ENCODE results near the gene KIRREL3.

KIRREL3 gene

GRCh38 chr11:126487711-126488110, 512.9 kb downstream of the KIRREL3 start:
- H3K4me1 ChIP-seq (ENCODE audit: control insufficient read depth in 2 of 2, insufficient read depth in 2 of 2, low read length in 2 of 2): no peaks in the 10 kb centered on the region

GRCh38 chr11:126485986-126486635, 514.5 kb downstream of the KIRREL3 start:
- H3K9ac ChIP-seq (ENCODE audit: low read depth in 1 of 2, low read length in 2 of 2): no peak overlapping the region
- H3K36me3 ChIP-seq (ENCODE audit: control insufficient read depth in 2 of 2, insufficient read depth in 2 of 2, low read length in 2 of 2): no peaks in the 10 kb centered on the region
- H3K4me3 ChIP-seq (ENCODE audit: low read length in 2 of 2): no peak overlapping the region
- no peaks in the 10 kb centered on the region for H3K4me1 ChIP-seq (ENCODE audit: control insufficient read depth in 2 of 2, insufficient read depth in 2 of 2, low read length in 2 of 2)
- H3K27me3 ChIP-seq (ENCODE audit: control insufficient read depth in 2 of 2, insufficient read depth in 2 of 2, low read length in 2 of 2): peaks cover 20 to 25% of the 10 kb centered on the region in 2 donors
- H3K27ac ChIP-seq (ENCODE audit: low read depth in 2 of 2, low read length in 2 of 2): no peak overlapping the region
- no peaks in the 10 kb centered on the region for H3K9me3 ChIP-seq (ENCODE audit: control insufficient read depth in 2 of 2, low read length in 2 of 2)

More at GRCh38 chr11:126487711-126488110, 512.9 kb downstream of the KIRREL3 start:
- H3K27me3 ChIP-seq (ENCODE audit: control insufficient read depth in 2 of 2, insufficient read depth in 2 of 2, low read length in 2 of 2): peaks cover 16 to 20% of the 10 kb centered on the region in 2 donors
- no peak overlapping the region for H3K27ac ChIP-seq (ENCODE audit: low read depth in 2 of 2, low read length in 2 of 2)
- no peaks in the 10 kb centered on the region for H3K9me3 ChIP-seq (ENCODE audit: control insufficient read depth in 2 of 2, low read length in 2 of 2)
- no peaks in the 10 kb centered on the region for H3K36me3 ChIP-seq (ENCODE audit: control insufficient read depth in 2 of 2, insufficient read depth in 2 of 2, low read length in 2 of 2)
- H3K4me3 ChIP-seq (ENCODE audit: low read length in 2 of 2): no peak overlapping the region
- H3K9ac ChIP-seq (ENCODE audit: low read depth in 1 of 2, low read length in 2 of 2): no peak overlapping the region

DNA sequence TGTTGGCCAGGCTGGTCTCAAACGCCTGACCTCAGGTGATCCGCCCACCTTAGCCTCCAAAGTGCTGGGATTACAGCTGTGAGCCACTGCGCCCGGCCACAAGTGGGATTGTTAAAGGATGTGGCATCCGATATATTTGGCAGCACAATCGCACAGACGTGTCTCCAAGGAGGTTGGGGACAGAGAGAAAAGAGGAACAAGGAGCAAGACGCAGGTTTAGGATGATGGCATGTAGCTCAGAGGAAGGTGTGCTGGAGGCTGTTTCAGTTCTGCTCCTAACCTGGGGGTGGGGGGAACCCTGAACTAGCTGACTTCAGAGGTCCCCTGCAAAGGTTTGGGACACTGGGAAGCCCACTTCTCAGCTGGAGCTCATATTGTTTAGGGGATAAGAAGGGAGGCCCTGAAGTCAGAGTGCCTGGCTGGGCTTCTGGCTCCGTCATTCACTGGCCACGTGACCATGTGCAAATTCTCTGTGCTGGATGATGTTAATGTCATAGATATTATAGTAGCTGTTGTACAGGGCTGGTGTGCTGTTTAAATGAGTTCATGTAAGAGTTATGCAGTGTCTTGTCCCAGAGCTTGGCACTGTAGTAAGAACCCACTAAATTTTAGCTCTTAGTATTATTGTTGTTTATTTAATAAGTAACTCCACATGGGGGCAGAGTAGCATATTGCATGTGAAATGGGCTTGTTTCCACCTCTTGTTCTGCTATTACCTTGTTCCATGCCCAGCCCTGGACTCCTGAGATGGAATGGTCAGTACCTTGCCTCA, 515.4 kb downstream of the KIRREL3 start:
- H3K36me3 ChIP-seq (ENCODE audit: control insufficient read depth in 2 of 2, insufficient read depth in 2 of 2, low read length in 2 of 2): no peaks in the 10 kb centered on the region
- H3K4me3 ChIP-seq (ENCODE audit: low read length in 2 of 2): no peak overlapping the region
- H3K9ac ChIP-seq (ENCODE audit: low read depth in 1 of 2, low read length in 2 of 2): no peak overlapping the region
- H3K9me3 ChIP-seq (ENCODE audit: control insufficient read depth in 2 of 2, low read length in 2 of 2): no peaks in the 10 kb centered on the region
- peaks cover 5 to 6% of the 10 kb centered on the region in 2 donors for H3K4me1 ChIP-seq (ENCODE audit: control insufficient read depth in 2 of 2, insufficient read depth in 2 of 2, low read length in 2 of 2)
- H3K27me3 ChIP-seq (ENCODE audit: control insufficient read depth in 2 of 2, insufficient read depth in 2 of 2, low read length in 2 of 2): peaks cover 20 to 25% of the 10 kb centered on the region in 2 donors
- no peak overlapping the region for H3K27ac ChIP-seq (ENCODE audit: low read depth in 2 of 2, low read length in 2 of 2)

DNA sequence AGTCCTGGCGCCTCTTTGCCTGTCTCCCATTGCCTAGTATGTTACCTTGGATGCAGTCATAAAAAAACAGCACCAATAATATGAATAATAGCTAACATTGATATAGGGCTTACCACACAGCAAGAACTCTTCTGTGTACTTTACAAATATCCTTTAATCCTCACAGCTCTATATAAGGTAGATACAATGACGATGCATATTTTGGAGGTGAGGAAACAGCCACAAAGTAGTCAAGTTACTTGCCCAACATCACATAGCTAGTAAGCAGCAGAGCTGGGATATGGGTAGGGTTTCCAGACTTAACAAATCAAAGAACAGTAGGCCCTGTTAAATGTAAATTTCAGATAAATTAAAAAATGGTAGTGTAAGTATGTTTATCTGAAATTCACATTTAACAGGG, 516.3 kb downstream of the KIRREL3 start:
- Histone ChIP-seq H3K9me3 (ENCODE audit: control insufficient read depth in 2 of 2, low read length in 2 of 2) (no peaks in the 10 kb centered on the region), H3K27ac (ENCODE audit: low read depth in 2 of 2, low read length in 2 of 2) (no peak overlapping the region), H3K9ac (ENCODE audit: low read depth in 1 of 2, low read length in 2 of 2) (no peak overlapping the region), H3K36me3 (ENCODE audit: control insufficient read depth in 2 of 2, insufficient read depth in 2 of 2, low read length in 2 of 2) (no peaks in the 10 kb centered on the region), H3K4me3 (ENCODE audit: low read length in 2 of 2) (no peak overlapping the region), H3K27me3 (ENCODE audit: control insufficient read depth in 2 of 2, insufficient read depth in 2 of 2, low read length in 2 of 2) (peaks cover 21 to 25% of the 10 kb centered on the region in 2 donors), H3K4me1 (ENCODE audit: control insufficient read depth in 2 of 2, insufficient read depth in 2 of 2, low read length in 2 of 2) (peaks cover 11 to 15% of the 10 kb centered on the region in 2 donors)

DNA sequence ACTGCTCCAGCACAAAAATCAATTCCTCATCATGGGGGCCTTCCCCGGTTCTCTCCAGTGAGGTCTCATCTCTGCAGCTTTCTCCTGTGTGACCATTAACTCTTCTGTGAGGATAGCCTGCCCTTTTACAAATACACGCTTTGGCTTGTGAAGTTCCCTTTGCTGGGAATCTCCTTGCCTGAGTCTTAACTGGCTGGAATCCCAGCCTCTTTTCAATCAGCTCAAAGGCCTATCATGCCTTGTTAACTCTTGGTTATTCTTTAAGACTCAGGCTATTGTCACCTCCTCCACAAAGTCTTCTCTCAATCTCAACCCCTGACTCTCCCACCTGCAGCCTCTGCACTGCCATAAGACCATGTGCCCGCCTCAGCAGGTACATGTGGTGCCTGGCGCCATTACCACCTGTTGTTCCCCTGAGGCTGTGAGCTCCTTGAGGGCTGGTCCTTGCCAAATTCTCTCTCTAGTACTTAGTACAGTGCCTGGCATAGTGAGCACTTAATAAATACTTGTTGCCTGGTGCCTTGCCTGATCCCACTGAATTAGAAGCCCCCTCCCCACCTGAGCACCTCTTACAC, 516.9 kb downstream of the KIRREL3 start:
- Histone ChIP-seq H3K36me3 (ENCODE audit: control insufficient read depth in 2 of 2, insufficient read depth in 2 of 2, low read length in 2 of 2) (no peaks in the 10 kb centered on the region), H3K4me1 (ENCODE audit: control insufficient read depth in 2 of 2, insufficient read depth in 2 of 2, low read length in 2 of 2) (peaks cover 11 to 15% of the 10 kb centered on the region in 2 donors), H3K9ac (ENCODE audit: low read depth in 1 of 2, low read length in 2 of 2) (no peak overlapping the region), H3K9me3 (ENCODE audit: control insufficient read depth in 2 of 2, low read length in 2 of 2) (no peaks in the 10 kb centered on the region), H3K4me3 (ENCODE audit: low read length in 2 of 2) (no peak overlapping the region), H3K27ac (ENCODE audit: low read depth in 2 of 2, low read length in 2 of 2) (no peak overlapping the region), H3K27me3 (ENCODE audit: control insufficient read depth in 2 of 2, insufficient read depth in 2 of 2, low read length in 2 of 2) (peaks cover 21 to 25% of the 10 kb centered on the region in 2 donors)

GRCh38 chr11:126482586-126483108, 517.9 kb downstream of the KIRREL3 start:
- no peaks in the 10 kb centered on the region for H3K36me3 ChIP-seq (ENCODE audit: control insufficient read depth in 2 of 2, insufficient read depth in 2 of 2, low read length in 2 of 2)
- H3K9ac ChIP-seq (ENCODE audit: low read depth in 1 of 2, low read length in 2 of 2): no peak overlapping the region
- H3K4me1 ChIP-seq (ENCODE audit: control insufficient read depth in 2 of 2, insufficient read depth in 2 of 2, low read length in 2 of 2): peaks cover 11 to 17% of the 10 kb centered on the region in 2 donors
- no peak overlapping the region for H3K4me3 ChIP-seq (ENCODE audit: low read length in 2 of 2)
- H3K9me3 ChIP-seq (ENCODE audit: control insufficient read depth in 2 of 2, low read length in 2 of 2): no peaks in the 10 kb centered on the region
- H3K27me3 ChIP-seq (ENCODE audit: control insufficient read depth in 2 of 2, insufficient read depth in 2 of 2, low read length in 2 of 2): peaks cover 22 to 27% of the 10 kb centered on the region in 2 donors
- no peak overlapping the region for H3K27ac ChIP-seq (ENCODE audit: low read depth in 2 of 2, low read length in 2 of 2)

DNA sequence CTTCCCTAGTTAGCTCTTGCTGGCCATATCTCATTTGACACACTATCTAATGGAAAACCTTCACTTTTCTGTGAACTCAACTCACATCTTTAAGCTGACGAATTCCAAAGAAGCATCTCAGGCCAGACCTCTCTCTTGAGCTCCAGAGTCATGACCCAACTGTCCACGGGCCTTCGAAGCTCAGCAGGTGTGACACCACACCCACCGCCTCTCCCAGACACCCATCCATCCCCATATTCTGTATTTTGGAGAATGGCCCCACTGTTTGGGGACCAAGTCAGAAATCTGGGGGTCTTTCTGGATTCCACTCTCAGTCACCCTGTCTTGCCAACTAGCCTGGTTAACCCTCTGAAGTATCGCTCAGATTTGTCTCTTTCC, 519.3 kb downstream of the KIRREL3 start:
- H3K4me3 ChIP-seq (ENCODE audit: low read length in 2 of 2): no peak overlapping the region
- H3K27me3 ChIP-seq (ENCODE audit: control insufficient read depth in 2 of 2, insufficient read depth in 2 of 2, low read length in 2 of 2): peaks cover 27 to 33% of the 10 kb centered on the region in 2 donors
- peaks cover 11 to 17% of the 10 kb centered on the region in 2 donors for H3K4me1 ChIP-seq (ENCODE audit: control insufficient read depth in 2 of 2, insufficient read depth in 2 of 2, low read length in 2 of 2)
- H3K36me3 ChIP-seq (ENCODE audit: control insufficient read depth in 2 of 2, insufficient read depth in 2 of 2, low read length in 2 of 2): no peaks in the 10 kb centered on the region
- H3K27ac ChIP-seq (ENCODE audit: low read depth in 2 of 2, low read length in 2 of 2): no peak overlapping the region
- no peaks in the 10 kb centered on the region for H3K9me3 ChIP-seq (ENCODE audit: control insufficient read depth in 2 of 2, low read length in 2 of 2)
- H3K9ac ChIP-seq (ENCODE audit: low read depth in 1 of 2, low read length in 2 of 2): no peak overlapping the region

- H3K4me3 ChIP-seq (ENCODE audit: low read length in 2 of 2): peak overlapping the region; percentile 46 to 58
- no peaks in the 10 kb centered on the region for H3K36me3 ChIP-seq (ENCODE audit: control insufficient read depth in 2 of 2, insufficient read depth in 2 of 2, low read length in 2 of 2)
- peaks cover 11 to 17% of the 10 kb centered on the region in 2 donors for H3K4me1 ChIP-seq (ENCODE audit: control insufficient read depth in 2 of 2, insufficient read depth in 2 of 2, low read length in 2 of 2)
- H3K9me3 ChIP-seq (ENCODE audit: control insufficient read depth in 2 of 2, low read length in 2 of 2): no peaks in the 10 kb centered on the region
- peak overlapping the region; percentile 41 to 60 for H3K27ac ChIP-seq (ENCODE audit: low read depth in 2 of 2, low read length in 2 of 2)
- H3K9ac ChIP-seq (ENCODE audit: low read depth in 1 of 2, low read length in 2 of 2): peak overlapping the region in 1 of 2 donors; percentile 45
- peaks cover 25 to 34% of the 10 kb centered on the region in 2 donors for H3K27me3 ChIP-seq (ENCODE audit: control insufficient read depth in 2 of 2, insufficient read depth in 2 of 2, low read length in 2 of 2)
These were observed 519.9 kb downstream of the KIRREL3 start for GRCh38 chr11:126480410-126481302.

DNA sequence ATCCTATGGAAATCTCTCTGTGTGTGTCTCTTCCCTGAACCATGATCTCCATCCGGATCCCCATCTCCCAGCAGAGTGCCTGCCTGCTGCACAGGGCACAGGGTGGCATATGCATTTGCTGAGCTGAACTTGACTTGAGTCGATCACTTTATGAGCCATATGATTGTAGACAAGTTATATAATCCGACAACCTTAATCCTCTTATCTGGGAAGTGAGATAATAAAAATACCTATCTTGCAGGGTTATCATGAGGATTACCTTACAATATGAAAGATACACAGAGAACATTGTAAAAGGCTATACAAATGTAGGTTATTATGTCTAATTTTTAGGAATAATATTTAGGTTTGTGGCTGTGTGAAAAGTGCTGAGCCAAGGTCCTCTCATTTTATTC, 520.6 kb downstream of the KIRREL3 start:
- H3K4me1 ChIP-seq (ENCODE audit: control insufficient read depth in 2 of 2, insufficient read depth in 2 of 2, low read length in 2 of 2): peaks cover 11 to 17% of the 10 kb centered on the region in 2 donors
- H3K27me3 ChIP-seq (ENCODE audit: control insufficient read depth in 2 of 2, insufficient read depth in 2 of 2, low read length in 2 of 2): peaks cover 21 to 32% of the 10 kb centered on the region in 2 donors
- H3K36me3 ChIP-seq (ENCODE audit: control insufficient read depth in 2 of 2, insufficient read depth in 2 of 2, low read length in 2 of 2): no peaks in the 10 kb centered on the region
- peak overlapping the region in 1 of 2 donors; percentile 60 for H3K27ac ChIP-seq (ENCODE audit: low read depth in 2 of 2, low read length in 2 of 2)
- H3K9ac ChIP-seq (ENCODE audit: low read depth in 1 of 2, low read length in 2 of 2): peak overlapping the region in 1 of 2 donors; percentile 45
- no peaks in the 10 kb centered on the region for H3K9me3 ChIP-seq (ENCODE audit: control insufficient read depth in 2 of 2, low read length in 2 of 2)
- peak overlapping the region; percentile 46 to 58 for H3K4me3 ChIP-seq (ENCODE audit: low read length in 2 of 2)
